Cardiac muscle cell (in vitro differentiated cells and primary cell): ENCODE results near the gene NAA16. TPM values are rescaled to one million over a fixed set of nuclear protein-coding genes. Genes with fewer than 3 reads are reported as not detected.

Source experiments
- DNase-seq, 2 donors: peaks; one replicate each; pipeline versions ENCODE4 v3.0.0 to v3.0.0-alpha.2; 2010 to 2017; ENCODE audit warnings: low read depth in 1 of 2, low spot score in 1 of 2
- H3K27ac ChIP-seq: fragments of 200-600 bp; sonication (generic); 2 replicates; pipeline ENCODE4 v1.5.1; 2016
- H3K27me3 ChIP-seq: fragments of 200-600 bp; sonication (generic); 2 replicates; pipeline ENCODE4 v1.6.0; 2016; ENCODE audit warnings: control low read depth
- H3K36me3 ChIP-seq: fragments of 200-600 bp; sonication (generic); 2 replicates; pipeline ENCODE4 v1.5.1; 2016; ENCODE audit warnings: control low read depth
- H3K4me1 ChIP-seq: fragments of 200-600 bp; sonication (generic); 2 replicates; pipeline ENCODE4 v1.8.1; 2017; ENCODE audit warnings: low read depth, mild to moderate bottlenecking, mixed run types
- H3K4me3 ChIP-seq: fragments of 200-600 bp; sonication (generic); 2 replicates; pipeline ENCODE4 v1.5.1; 2016; ENCODE audit warnings: mild to moderate bottlenecking
- H3K9me3 ChIP-seq: fragments of 200-600 bp; sonication (generic); 2 replicates; pipeline ENCODE4 v1.5.1; 2017; ENCODE audit warnings: low read depth, mild to moderate bottlenecking, control low read depth
- polyA plus RNA-seq: library from polyadenylated mRNA; unstranded; fragments of >200 nt; fragmentation: Nextera tagmentation; extraction: Ambion mirVana; gene quantifications from 2 replicates; pipeline ENCODE4 v1.2.1, GENCODE V29; 2016
- total RNA-seq: library from RNA; depleted of rRNA; stranded (reverse); fragments of >200 nt; gene quantifications from 2 replicates; pipeline ENCODE4 v1.2.3, GENCODE V29; 2016
- TF ChIP-seq, protein P1 (sequence below): IDR thresholded peaks from 2 replicates; pipeline ENCODE4 v1.5.1; 2012; ENCODE audit warnings: low read depth, mild to moderate bottlenecking, low read length

Gene NAA16
- total and polyA plus RNA-seq, 2 experiments from 2014 or later, result 15.5 to 19.8 TPM

GRCh38 chr13:41384749-41385503 is 73.9 kb downstream of the NAA16 start:
- TF ChIP-seq, protein P1, sequence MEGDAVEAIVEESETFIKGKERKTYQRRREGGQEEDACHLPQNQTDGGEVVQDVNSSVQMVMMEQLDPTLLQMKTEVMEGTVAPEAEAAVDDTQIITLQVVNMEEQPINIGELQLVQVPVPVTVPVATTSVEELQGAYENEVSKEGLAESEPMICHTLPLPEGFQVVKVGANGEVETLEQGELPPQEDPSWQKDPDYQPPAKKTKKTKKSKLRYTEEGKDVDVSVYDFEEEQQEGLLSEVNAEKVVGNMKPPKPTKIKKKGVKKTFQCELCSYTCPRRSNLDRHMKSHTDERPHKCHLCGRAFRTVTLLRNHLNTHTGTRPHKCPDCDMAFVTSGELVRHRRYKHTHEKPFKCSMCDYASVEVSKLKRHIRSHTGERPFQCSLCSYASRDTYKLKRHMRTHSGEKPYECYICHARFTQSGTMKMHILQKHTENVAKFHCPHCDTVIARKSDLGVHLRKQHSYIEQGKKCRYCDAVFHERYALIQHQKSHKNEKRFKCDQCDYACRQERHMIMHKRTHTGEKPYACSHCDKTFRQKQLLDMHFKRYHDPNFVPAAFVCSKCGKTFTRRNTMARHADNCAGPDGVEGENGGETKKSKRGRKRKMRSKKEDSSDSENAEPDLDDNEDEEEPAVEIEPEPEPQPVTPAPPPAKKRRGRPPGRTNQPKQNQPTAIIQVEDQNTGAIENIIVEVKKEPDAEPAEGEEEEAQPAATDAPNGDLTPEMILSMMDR, result peak; percentile 49
- Histone ChIP-seq H3K27me3 (no peaks in the 10 kb centered on the region), H3K27ac (no peak overlapping the region), H3K36me3 (no peaks in the 10 kb centered on the region), H3K4me1 (peaks cover 11% of the 10 kb centered on the region), H3K9me3 (no peaks in the 10 kb centered on the region), H3K4me3 (no peak overlapping the region)
- DNase-seq, result peak; percentile 20 to 31

- no peaks in the 10 kb centered on the region for H3K9me3 ChIP-seq
- H3K27me3 ChIP-seq, result no peaks in the 10 kb centered on the region
- no peak overlapping the region for H3K27ac ChIP-seq
- TF ChIP-seq, protein P1, result no peak
- no peak for DNase-seq
- H3K36me3 ChIP-seq, result no peaks in the 10 kb centered on the region
- peaks cover 11% of the 10 kb centered on the region for H3K4me1 ChIP-seq
- no peak overlapping the region for H3K4me3 ChIP-seq
Measured at GRCh38 chr13:41386211-41386610, 75.1 kb downstream of the NAA16 start.

GRCh38 chr13:41387576-41387975 is 76.5 kb downstream of the NAA16 start:
- TF ChIP-seq, protein P1, result no peak
- H3K4me3 ChIP-seq, result no peak overlapping the region
- peaks cover 11% of the 10 kb centered on the region for H3K4me1 ChIP-seq
- no peaks in the 10 kb centered on the region for H3K27me3 ChIP-seq
- H3K36me3 ChIP-seq, result no peaks in the 10 kb centered on the region
- DNase-seq, result peak in 1 of 2 donors; percentile 34
- H3K27ac ChIP-seq, result no peak overlapping the region
- H3K9me3 ChIP-seq, result no peaks in the 10 kb centered on the region

DNA sequence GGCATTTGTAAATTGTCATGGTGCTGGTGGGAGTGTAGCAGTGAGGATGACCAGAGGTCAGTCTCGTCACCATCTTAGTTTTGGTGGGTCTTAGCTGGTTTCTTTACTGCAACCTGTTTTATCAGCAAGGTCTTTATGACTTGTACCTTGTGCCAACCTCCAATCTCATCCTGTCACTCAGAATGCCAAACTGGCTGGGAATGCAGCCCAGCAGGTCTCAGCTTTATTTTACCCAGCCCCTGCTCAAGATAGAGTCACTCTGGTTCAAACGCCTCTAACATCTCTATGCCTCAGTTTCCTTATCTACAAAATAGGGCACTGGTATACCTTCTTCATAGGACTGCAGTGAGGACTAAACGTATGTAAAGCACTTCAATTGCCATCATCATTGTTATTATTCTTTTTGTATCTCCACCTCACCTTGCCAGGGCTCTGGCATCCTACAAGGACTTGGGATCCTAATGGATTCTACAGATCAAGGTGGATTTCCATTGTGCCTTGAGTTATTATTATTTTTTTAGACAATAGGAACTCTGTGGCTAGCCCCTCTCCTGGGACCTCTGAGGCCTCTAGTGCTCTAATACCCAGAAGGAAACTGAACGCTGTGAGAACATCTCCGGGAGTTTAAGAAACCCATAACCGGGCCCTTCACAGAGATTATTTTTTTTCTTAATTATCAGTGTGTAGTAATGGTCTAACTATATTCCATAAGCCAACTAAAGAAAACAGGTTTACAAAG is 77.2 kb downstream of the NAA16 start:
- TF ChIP-seq, protein P1, result no peak
- Histone ChIP-seq H3K9me3 (no peaks in the 10 kb centered on the region), H3K4me1 (peaks cover 11% of the 10 kb centered on the region), H3K4me3 (no peak overlapping the region), H3K27ac (no peak overlapping the region), H3K36me3 (no peaks in the 10 kb centered on the region), H3K27me3 (no peaks in the 10 kb centered on the region)
- DNase-seq, result no peak

- no peaks in the 10 kb centered on the region for H3K9me3 ChIP-seq
- no peak overlapping the region for H3K4me3 ChIP-seq
- no peaks in the 10 kb centered on the region for H3K36me3 ChIP-seq
- H3K27me3 ChIP-seq, result no peaks in the 10 kb centered on the region
- H3K4me1 ChIP-seq, result peaks cover 11% of the 10 kb centered on the region
- no peak overlapping the region for H3K27ac ChIP-seq
- DNase-seq, result no peak
- TF ChIP-seq, protein P1, result no peak
Measured at GRCh38 chr13:41389580-41389979, 78.5 kb downstream of the NAA16 start.
